K562 (cell line): ENCODE measurements around the gene DGCR2. TPM values are rescaled to one million over a fixed set of nuclear protein-coding genes. Genes with fewer than 3 reads are reported as not detected.

Experiments used
- ARID4B ChIP-seq: sonication (generic); formaldehyde crosslinking; IDR thresholded peaks from 2 replicates; pipeline ENCODE4 v1.8.0; 2022; ENCODE audit warnings: mild to moderate bottlenecking, missing genetic modification reagents
- ATF4 ChIP-seq: fragments of 450-650 bp; formaldehyde crosslinking; IDR thresholded peaks from 2 replicates; pipeline ENCODE4 v1.4.0; 2022; ENCODE audit warnings: mild to moderate bottlenecking, moderate library complexity
- BACH1 ChIP-seq: fragments of 200-800 bp; sonication (Bioruptor generic); IDR thresholded peaks from 2 replicates; pipeline ENCODE4 v1.6.1; 2016; ENCODE audit warnings: missing genetic modification characterization, missing compliant biosample characterization
- CCNT2 ChIP-seq: IDR thresholded peaks from 2 replicates; pipeline ENCODE4 v1.6.1; 2011; ENCODE audit warnings: borderline replicate concordance, low read depth, mild to moderate bottlenecking, moderate library complexity, mixed read lengths, low read length; ENCODE audit not compliant: insufficient read length; ENCODE audit errors: extremely low read depth
- HCFC1 ChIP-seq: IDR thresholded peaks from 2 replicates; pipeline ENCODE4 v1.6.1; 2012; ENCODE audit warnings: low read depth, low read length, improper control_type of control experiment
- HIVEP1 ChIP-seq: fragments of 250-450 bp; sonication (Bioruptor Pico); IDR thresholded peaks from 2 replicates; pipeline ENCODE4 v1.4.0; 2020; ENCODE audit warnings: mild to moderate bottlenecking
- MEF2A ChIP-seq: IDR thresholded peaks from 2 replicates; pipeline ENCODE4 v1.6.1; 2011; ENCODE audit warnings: low read depth, mild to moderate bottlenecking, low read length, moderate library complexity; ENCODE audit not compliant: control insufficient read depth
- MTA1 ChIP-seq: fragments of 450-650 bp; IDR thresholded peaks from 2 replicates; pipeline ENCODE4 v1.6.1; 2017; ENCODE audit warnings: borderline replicate concordance
- MTF1 ChIP-seq: fragments of 250-450 bp; sonication (Bioruptor Pico); IDR thresholded peaks from 2 replicates; pipeline ENCODE4 v1.9.0; 2021; ENCODE audit warnings: moderate library complexity, mild to moderate bottlenecking, inconsistent platforms, borderline replicate concordance
- RFX5 ChIP-seq: IDR thresholded peaks from 2 replicates; pipeline ENCODE4 v1.6.1; 2011; ENCODE audit warnings: low read depth, mild to moderate bottlenecking, improper control_type of control experiment, low read length
- SRF ChIP-seq, 2 experiments: fragments of 250-450, 450-650 bp in 1 of 2; sonication (Bioruptor Pico) in 1 of 2; sonication (generic) in 1 of 2; formaldehyde crosslinking; IDR thresholded peaks; 2 replicates each; pipeline versions ENCODE4 v1.5.0 to v1.5.1; 2020 to 2022; ENCODE audit warnings: mild to moderate bottlenecking in 1 of 2, missing genetic modification reagents in 1 of 2
- SRSF9 ChIP-seq: fragments of 200-400 bp; formaldehyde crosslinking; IDR thresholded peaks from 2 replicates; pipeline ENCODE4 v1.6.1; 2017; ENCODE audit warnings: low read depth, low read length, borderline replicate concordance
- TAF9B ChIP-seq: fragments of 450-650 bp; IDR thresholded peaks from 2 replicates; pipeline ENCODE4 v1.6.1; 2018; ENCODE audit warnings: mild to moderate bottlenecking; ENCODE audit not compliant: partially characterized antibody
- THAP7 ChIP-seq: fragments of 250-450 bp; sonication (Bioruptor Pico); IDR thresholded peaks from 2 replicates; pipeline ENCODE4 v1.5.0; 2021
- THRA ChIP-seq: fragments of 450-650 bp; IDR thresholded peaks from 2 replicates; pipeline ENCODE4 v1.6.1; 2017; ENCODE audit warnings: mild to moderate bottlenecking, moderate library complexity
- ZFP1 ChIP-seq: fragments of 450-650 bp; formaldehyde crosslinking; IDR thresholded peaks from 2 replicates; pipeline ENCODE4 v1.4.0; 2020; ENCODE audit warnings: mild to moderate bottlenecking, mixed read lengths
- ZFPM2 ChIP-seq: fragments of 250-450 bp; sonication (Bioruptor Pico); IDR thresholded peaks from 2 replicates; pipeline ENCODE4 v1.5.1; 2022; ENCODE audit warnings: mild to moderate bottlenecking
- ZNF174 ChIP-seq: fragments of 250-450 bp; sonication (Bioruptor Pico); IDR thresholded peaks from 2 replicates; pipeline ENCODE4 v1.4.0; 2020; ENCODE audit warnings: mild to moderate bottlenecking
- ZNF551 ChIP-seq: fragments of 250-450 bp; sonication (Bioruptor Pico); IDR thresholded peaks from 2 replicates; pipeline ENCODE4 v1.5.0; 2021; ENCODE audit warnings: mild to moderate bottlenecking, moderate library complexity
- ZNF586 ChIP-seq: fragments of 450-650 bp; formaldehyde crosslinking; conservative IDR thresholded peaks from 2 replicates; pipeline ENCODE4 v1.4.0; 2020; ENCODE audit warnings: mild to moderate bottlenecking, moderate library complexity
- polyA plus RNA-seq, 8 experiments: library from polyadenylated mRNA; depleted of rRNA in 4 of 8; stranded (reverse) in 5 of 8; unstranded in 3 of 8; fragments of >200 nt; fragmentation: Nextera tagmentation in 2 of 8; fragmentation: Illumina TruSeq in 1 of 8; extraction: Ambion mirVana in 2 of 8; extraction: Trizol in 1 of 8; gene quantifications; 2 replicates each; pipeline versions ENCODE4 v1.2.1 to v1.2.3, GENCODE V29; 2011 to 2014; ENCODE audit warnings: inconsistent platforms in 1 of 8, missing spikeins in 1 of 8
- total RNA-seq, 7 experiments: library from RNA; depleted of rRNA in 6 of 7; stranded (reverse); fragments of >200 nt in 6 of 7; fragmentation: Illumina TruSeq in 2 of 7; extraction: Trizol in 2 of 7; gene quantifications; 2 replicates each; pipeline versions ENCODE4 v1.2.1 to v1.2.3, GENCODE V29; 2011 to 2021; ENCODE audit warnings: low replicate concordance in 1 of 7

Gene DGCR2
- total and polyA plus RNA-seq, 9 of the 15 experiments (the other 6 are each of a cell fraction or from before 2014, with no cell fraction given), result 0.69 to 101 (median 56.4) TPM

- TF ChIP-seq THRA (no peak), ATF4 (CRISPR knock-in tag) (no peak; the same call in 1 of the 2 replicates), CCNT2 (no peak), ZNF174 (no peak), SRF (CRISPR knock-in tag; IDR thresholded peaks at IDR 0.05) (no peak; a peak in 1 of 4 replicates), MTA1 (no peak), RFX5 (no peak), ZFPM2 (CRISPR knock-in tag) (0 out of 2 replicates have a peak, but pooled peaks have one; percentile 66), TAF9B (no peak), MTF1 (no peak), THAP7 (CRISPR knock-in tag) (peak; percentile 82; the same call in 1 of the 2 replicates), HCFC1 (peak; percentile 31; the same call in 1 of the 2 replicates), SRSF9 (no peak), BACH1 (no peak), ZNF586 (CRISPR knock-in tag) (no peak), HIVEP1 (CRISPR knock-in tag) (no peak), ZFP1 (CRISPR knock-in tag) (no peak), ARID4B (CRISPR knock-in tag) (no peak), MEF2A (no peak), ZNF551 (CRISPR knock-in tag) (no peak)
These were observed 86.6 kb downstream of the DGCR2 start (continued) for GRCh38 chr22:19035474-19036228.
